RPMI7951 (cell line): ENCODE measurements around the gene UHRF2. TPM values are rescaled to one million over a fixed set of nuclear protein-coding genes. Genes with fewer than 3 reads are reported as not detected.

Experiments used
- total RNA-seq: library from RNA; depleted of rRNA; stranded (reverse); fragments of >200 nt; shearing (Covaris generic); gene quantifications from 2 replicates; pipeline ENCODE4 v1.2.3, GENCODE V29; 2014; rRNA removed

The UHRF2 gene
- total RNA-seq, 1 experiment from 2014 or later, result 39.9 TPM

Other genes with a start within 250 kb of the UHRF2 start
- under 0.01 TPM in 1 of 2 replicates, not detected in the other for gene IL33, start 197.4 kb upstream of the UHRF2 start, total RNA-seq
- not detected in 2 replicates for gene TPD52L3, start 84.8 kb upstream of the UHRF2 start, total RNA-seq
- 2.0 and 2.4 TPM in 2 replicates for gene GLDC, start 232.5 kb downstream of the UHRF2 start, total RNA-seq